Heart left ventricle (tissue), 13 donors: ENCODE measurements around the gene BRD9.

Source experiments
- POLR2A ChIP-seq, 2 donors: fragments of 450-650 bp; IDR thresholded peaks; one replicate each; pipeline ENCODE4 v1.6.1; 2017; ENCODE audit warnings: antibody characterized with exemption in 2 of 2, mild to moderate bottlenecking in 2 of 2, moderate library complexity in 2 of 2
- TF ChIP-seq, protein P1 (sequence below), 12 donors: fragments of 200-600 bp; sonication (generic) in 4 of 12; IDR thresholded peaks; one replicate each; pipeline versions ENCODE4 v1.5.0 to v1.8.0; 2018 to 2022; ENCODE audit warnings: antibody characterized with exemption in 12 of 12, mild to moderate bottlenecking in 5 of 12
- donor health status: ischemic (EF 13 %, LVEDD 7.1; RV severe dilation, severe dysfunction).
- donor health status: DM: no; HTN: yes; CAD: no.
- donor health status: DM: no; HTN: no; CAD: no.
- donor health status: ischemic (EF 25% LVEDD 6.9; RV normal size, moderate dysfunction).
- donor health status: ischemic (EF 25% LVEDD 5.7; RV mildly dilated, moderate dysfunction).
- donor health status: ischemic (EF 35%, LVEDD 5.7; RV mildly dilated, moderate dysfunction).
- donor health status: nonischemic (EF 11% LVEDD 7.7; RV severe dilation, severe dysfunction).
- donor health status: DM: yes; HTN: yes; CAD: no.
- donor health status: PGD.
- donor health status: ischemic (EF 29% LVEDD 5.4; RV normal size, mild dysfunction).
- donor health status: nonischemic (EF 23%, LVEDD 6.1; RV moderate dilation, normal function).

DNA sequence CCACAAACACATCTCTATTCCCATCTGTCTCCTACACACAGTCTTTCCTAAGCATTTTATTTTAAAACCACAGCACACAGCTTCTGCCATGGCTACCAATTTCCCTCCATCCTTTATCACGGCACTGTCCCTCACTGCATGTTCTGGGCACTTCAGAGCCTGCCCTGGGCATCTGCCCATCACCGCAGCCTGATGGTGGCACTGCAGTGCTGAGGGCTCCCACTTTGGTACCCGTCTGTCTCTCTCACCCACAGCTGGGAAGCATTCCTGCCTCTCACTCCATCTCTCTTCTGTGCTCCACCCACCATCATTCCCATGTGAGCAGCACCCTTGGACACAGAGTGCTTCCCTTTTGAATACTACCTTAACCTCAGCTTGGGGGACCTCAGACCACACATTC, 73.5 kb downstream of the BRD9 start:
- TF ChIP-seq, protein P1, sequence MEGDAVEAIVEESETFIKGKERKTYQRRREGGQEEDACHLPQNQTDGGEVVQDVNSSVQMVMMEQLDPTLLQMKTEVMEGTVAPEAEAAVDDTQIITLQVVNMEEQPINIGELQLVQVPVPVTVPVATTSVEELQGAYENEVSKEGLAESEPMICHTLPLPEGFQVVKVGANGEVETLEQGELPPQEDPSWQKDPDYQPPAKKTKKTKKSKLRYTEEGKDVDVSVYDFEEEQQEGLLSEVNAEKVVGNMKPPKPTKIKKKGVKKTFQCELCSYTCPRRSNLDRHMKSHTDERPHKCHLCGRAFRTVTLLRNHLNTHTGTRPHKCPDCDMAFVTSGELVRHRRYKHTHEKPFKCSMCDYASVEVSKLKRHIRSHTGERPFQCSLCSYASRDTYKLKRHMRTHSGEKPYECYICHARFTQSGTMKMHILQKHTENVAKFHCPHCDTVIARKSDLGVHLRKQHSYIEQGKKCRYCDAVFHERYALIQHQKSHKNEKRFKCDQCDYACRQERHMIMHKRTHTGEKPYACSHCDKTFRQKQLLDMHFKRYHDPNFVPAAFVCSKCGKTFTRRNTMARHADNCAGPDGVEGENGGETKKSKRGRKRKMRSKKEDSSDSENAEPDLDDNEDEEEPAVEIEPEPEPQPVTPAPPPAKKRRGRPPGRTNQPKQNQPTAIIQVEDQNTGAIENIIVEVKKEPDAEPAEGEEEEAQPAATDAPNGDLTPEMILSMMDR (IDR thresholded peaks at IDR 0.05), result peak in 1 of 12 donors; percentile 16
- TF ChIP-seq POLR2A (IDR thresholded peaks at IDR 0.05), result no peak
